Thyroid gland (tissue), 4 donors: ENCODE results near the gene CMTR1. TPM values are rescaled to one million over a fixed set of nuclear protein-coding genes. Genes with fewer than 3 reads are reported as not detected.
"Not testable (repeated sequence)": the region's sequence is repeated elsewhere in the genome, so short reads cannot be mapped to it uniquely, and the experiment has no call there.

Experiments
- DNase-seq, 2 donors: peaks; one replicate each; pipeline ENCODE4 v3.0.0-alpha.2; 2019
- H3K27ac ChIP-seq, 3 donors: fragments of 200-600 bp; sonication (generic); 1 replicate in 2 of 3; 2 replicates in 1 of 3; pipeline ENCODE4 v1.5.1; 2016 to 2019; ENCODE audit warnings: mild to moderate bottlenecking in 1 of 3, moderate library complexity in 1 of 3
- H3K27me3 ChIP-seq: fragments of 200-600 bp; sonication (generic); one replicate; pipeline ENCODE4 v1.5.1; 2019
- H3K36me3 ChIP-seq, 2 donors: fragments of 200-600 bp; sonication (generic); one replicate each; pipeline ENCODE4 v1.5.1; 2016 to 2019
- H3K4me1 ChIP-seq, 2 donors: fragments of 200-600 bp; sonication (generic); one replicate each; pipeline ENCODE4 v1.5.1; 2017 to 2019
- H3K4me3 ChIP-seq, 3 donors: fragments of 200-600 bp; sonication (generic); replicated peaks in 1 of 3; 1 replicate in 2 of 3; 2 replicates in 1 of 3; pipeline ENCODE4 v1.5.1; 2016; ENCODE audit warnings: mild to moderate bottlenecking in 1 of 3
- H3K9me3 ChIP-seq: fragments of 200-600 bp; sonication (generic); one replicate; pipeline ENCODE4 v1.5.1; 2017
- CTCF ChIP-seq, 6 experiments: fragments of 200-600 bp in 3 of 6; fragments of 450-650 bp in 3 of 6; sonication (generic) in 3 of 6; IDR thresholded peaks; one replicate each; pipeline ENCODE4 v1.5.1; 2016 to 2019; ENCODE audit warnings: antibody characterized with exemption in 6 of 6, mild to moderate bottlenecking in 2 of 6, inconsistent platforms in 1 of 6, moderate library complexity in 1 of 6
- POLR2A ChIP-seq, 2 donors: fragments of 450-650 bp; IDR thresholded peaks; one replicate each; pipeline ENCODE4 v1.6.1; 2017; ENCODE audit warnings: antibody characterized with exemption in 2 of 2, mild to moderate bottlenecking in 2 of 2, moderate library complexity in 1 of 2
- WGBS, 2 donors: methylation state at CpG; one replicate each; pipeline ENCODE4 v1.1.5; 2017; 5-methylcytosine and 5-hydroxymethylcytosine counted together
- intact Hi-C: fragments of 100-400 bp; cut with DNase I; formaldehyde crosslinking; loops from one replicate; pipeline ENCODE4 v1.15.1; 2023
- total RNA-seq, 4 donors: library from RNA; depleted of rRNA; stranded (reverse); fragments of >200 nt; gene quantifications; one replicate each; pipeline ENCODE4 v1.2.3, GENCODE V29; 2016

Gene CMTR1
- total RNA-seq, 4 donors from 2014 or later, result 29.3 to 41.5 (median 33.1) TPM

- 56 to 65% methylated on average over 4 of the region's 4 CpGs for WGBS, 2 donors
- TF ChIP-seq POLR2A (IDR thresholded peaks at IDR 0.05), result no peak
- Histone ChIP-seq H3K9me3 (no peaks in the 10 kb centered on the region), H3K27me3 (no peaks in the 10 kb centered on the region), H3K4me1 (no peaks in the 10 kb centered on the region), H3K36me3 (peaks cover 28 to 40% of the 10 kb centered on the region in 2 donors), H3K4me3 (no peak overlapping the region), H3K27ac (peak overlapping the region in 1 of 3 donors; percentile 11)
- intact Hi-C loops, result no loop called here
- DNase-seq, result no peak
Measured at GRCh38 chr6:37442416-37443215, 9.6 kb downstream of the CMTR1 start.

- 93% methylated on average over 5 of the region's 5 CpGs for WGBS, 2 donors
- H3K36me3 ChIP-seq, result peaks cover 28 to 38% of the 10 kb centered on the region in 2 donors
Measured at GRCh38 chr6:37443216-37443542, 10.2 kb downstream of the CMTR1 start.

GRCh38 chr6:37449984-37450383 is 17.0 kb downstream of the CMTR1 start:
- Histone ChIP-seq H3K27me3 (no peaks in the 10 kb centered on the region), H3K36me3 (peaks cover 50 to 57% of the 10 kb centered on the region in 2 donors), H3K4me1 (no peaks in the 10 kb centered on the region), H3K27ac (no peak overlapping the region), H3K9me3 (no peaks in the 10 kb centered on the region), H3K4me3 (no peak overlapping the region)
- DNase-seq, result no peak
- 95 to 96% methylated on average over 4 of the region's 4 CpGs for WGBS, 2 donors
- no peak for TF ChIP-seq POLR2A (IDR thresholded peaks at IDR 0.05)
- TF ChIP-seq CTCF (IDR thresholded peaks at IDR 0.05), result no peak
- intact Hi-C loops, result no loop called here

More at GRCh38 chr6:37443216-37443542, 10.2 kb downstream of the CMTR1 start:
- intact Hi-C loops, H3K4me1 ChIP-seq, DNase-seq, H3K27me3 ChIP-seq, H3K9me3 ChIP-seq, H3K4me3 ChIP-seq: not testable (repeated sequence)
- peak overlapping the region in 1 of 3 donors; percentile 11 for H3K27ac ChIP-seq

GRCh38 chr6:37451441-37452193 is 18.6 kb downstream of the CMTR1 start:
- peaks cover 42 to 55% of the 10 kb centered on the region in 2 donors for H3K36me3 ChIP-seq

GRCh38 chr6:37452522-37452921 is 19.5 kb downstream of the CMTR1 start:
- WGBS, 2 donors, result 82 to 89% methylated on average over 3 of the region's 3 CpGs
- DNase-seq, result no peak
- no peak overlapping the region for H3K27ac ChIP-seq
- H3K36me3 ChIP-seq, result peaks cover 33 to 47% of the 10 kb centered on the region in 2 donors
- intact Hi-C loops, result no loop called here
- TF ChIP-seq CTCF (IDR thresholded peaks at IDR 0.05) (no peak), POLR2A (IDR thresholded peaks at IDR 0.05) (no peak)
- H3K4me3 ChIP-seq, result no peak overlapping the region
- no peaks in the 10 kb centered on the region for H3K27me3 ChIP-seq
- H3K4me1 ChIP-seq, result no peaks in the 10 kb centered on the region
- H3K9me3 ChIP-seq, result no peaks in the 10 kb centered on the region

More at GRCh38 chr6:37451441-37452193, 18.6 kb downstream of the CMTR1 start:
- Histone ChIP-seq H3K4me1 (no peaks in the 10 kb centered on the region), H3K9me3 (no peaks in the 10 kb centered on the region), H3K27ac (no peak overlapping the region), H3K27me3 (no peaks in the 10 kb centered on the region), H3K4me3 (no peak overlapping the region)
- intact Hi-C loops, result no loop called here
- no peak for DNase-seq
- 79 to 81% methylated on average over 2 of the region's 2 CpGs for WGBS, 2 donors
- no peak for TF ChIP-seq CTCF (IDR thresholded peaks at IDR 0.05)
- TF ChIP-seq POLR2A (IDR thresholded peaks at IDR 0.05), result no peak
